ENCODE measurements around the gene SRBD1.

SRBD1 gene, protein sequence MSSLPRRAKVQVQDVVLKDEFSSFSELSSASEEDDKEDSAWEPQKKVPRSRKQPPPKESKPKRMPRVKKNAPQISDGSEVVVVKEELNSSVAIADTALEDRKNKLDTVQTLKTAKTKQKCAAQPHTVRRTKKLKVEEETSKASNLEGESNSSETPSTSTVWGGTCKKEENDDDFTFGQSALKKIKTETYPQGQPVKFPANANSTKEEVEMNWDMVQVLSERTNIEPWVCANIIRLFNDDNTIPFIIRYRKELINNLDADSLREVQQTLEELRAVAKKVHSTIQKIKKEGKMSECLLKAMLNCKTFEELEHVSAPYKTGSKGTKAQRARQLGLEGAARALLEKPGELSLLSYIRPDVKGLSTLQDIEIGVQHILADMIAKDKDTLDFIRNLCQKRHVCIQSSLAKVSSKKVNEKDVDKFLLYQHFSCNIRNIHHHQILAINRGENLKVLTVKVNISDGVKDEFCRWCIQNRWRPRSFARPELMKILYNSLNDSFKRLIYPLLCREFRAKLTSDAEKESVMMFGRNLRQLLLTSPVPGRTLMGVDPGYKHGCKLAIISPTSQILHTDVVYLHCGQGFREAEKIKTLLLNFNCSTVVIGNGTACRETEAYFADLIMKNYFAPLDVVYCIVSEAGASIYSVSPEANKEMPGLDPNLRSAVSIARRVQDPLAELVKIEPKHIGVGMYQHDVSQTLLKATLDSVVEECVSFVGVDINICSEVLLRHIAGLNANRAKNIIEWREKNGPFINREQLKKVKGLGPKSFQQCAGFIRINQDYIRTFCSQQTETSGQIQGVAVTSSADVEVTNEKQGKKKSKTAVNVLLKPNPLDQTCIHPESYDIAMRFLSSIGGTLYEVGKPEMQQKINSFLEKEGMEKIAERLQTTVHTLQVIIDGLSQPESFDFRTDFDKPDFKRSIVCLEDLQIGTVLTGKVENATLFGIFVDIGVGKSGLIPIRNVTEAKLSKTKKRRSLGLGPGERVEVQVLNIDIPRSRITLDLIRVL

DNA sequence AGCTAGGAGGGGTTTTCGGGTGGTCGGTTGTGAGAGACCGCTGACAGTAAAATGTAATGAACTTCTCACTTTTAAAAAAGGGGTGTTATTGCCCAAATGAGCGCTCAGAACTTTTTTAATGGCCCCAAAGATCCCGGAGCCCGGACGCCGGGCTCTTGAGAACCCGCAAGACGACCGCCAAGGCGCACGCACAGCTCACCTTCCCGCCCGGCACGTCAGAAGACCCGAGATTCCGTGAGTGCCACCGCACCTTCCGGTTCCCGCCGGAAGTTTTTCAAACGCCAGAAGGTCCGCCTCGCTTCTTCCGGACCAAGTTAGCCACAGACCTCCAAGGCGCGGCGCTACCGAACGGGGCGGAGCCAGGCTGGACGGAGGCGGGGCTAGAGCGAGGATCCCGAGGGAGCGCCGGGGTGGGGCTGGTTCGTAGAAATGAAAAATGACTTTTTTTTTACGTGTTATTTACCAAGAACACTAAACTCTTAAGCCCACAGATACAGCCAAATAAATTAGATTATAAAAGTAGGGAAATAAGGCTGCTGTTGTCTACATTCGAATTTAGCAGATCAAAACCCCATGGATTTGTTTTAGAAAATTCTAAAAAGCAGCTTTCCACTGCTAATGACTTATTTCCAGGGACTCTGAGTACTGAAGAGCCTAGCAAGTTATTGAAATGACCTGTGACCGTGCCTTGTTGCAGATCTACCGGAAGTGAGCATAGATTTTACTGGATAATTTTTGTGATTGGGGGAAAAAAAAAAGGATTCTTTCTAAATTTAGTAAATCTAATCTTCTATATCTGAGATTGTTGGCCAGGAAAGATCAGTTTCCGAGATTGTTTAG lies at the start of gene SRBD1:
Gene SRBD1, minus strand, starts transcription at position 248 of the 840 bp plus-strand sequence. CDS start 5,826 bp downstream, outside the sequence.
- no peaks in the 10 kb centered on the region for H3K27me3 ChIP-seq (ENCODE audit: low read depth, low read length)
- H3K4me3 ChIP-seq (ENCODE audit: low read depth in 1 of 2, low read length in 2 of 2) = peak within 1 kb of the TSS; percentile 84 to 87
- peaks cover 0 to 3% of the 10 kb centered on the region in 2 donors for H3K36me3 ChIP-seq (ENCODE audit: control insufficient read depth in 1 of 2, insufficient read depth in 2 of 2, low read length in 2 of 2)
- H3K27ac ChIP-seq (ENCODE audit: low read length) = peak within 1 kb of the TSS; percentile 90
- H3K4me1 ChIP-seq (ENCODE audit: control insufficient read depth in 1 of 2, insufficient read depth in 2 of 2, low read length in 2 of 2) = peaks cover 6 to 15% of the 10 kb centered on the region in 2 donors
- H3K9me3 ChIP-seq (ENCODE audit: control insufficient read depth in 1 of 2, low read length in 2 of 2) = no peaks in the 10 kb centered on the region

DNA sequence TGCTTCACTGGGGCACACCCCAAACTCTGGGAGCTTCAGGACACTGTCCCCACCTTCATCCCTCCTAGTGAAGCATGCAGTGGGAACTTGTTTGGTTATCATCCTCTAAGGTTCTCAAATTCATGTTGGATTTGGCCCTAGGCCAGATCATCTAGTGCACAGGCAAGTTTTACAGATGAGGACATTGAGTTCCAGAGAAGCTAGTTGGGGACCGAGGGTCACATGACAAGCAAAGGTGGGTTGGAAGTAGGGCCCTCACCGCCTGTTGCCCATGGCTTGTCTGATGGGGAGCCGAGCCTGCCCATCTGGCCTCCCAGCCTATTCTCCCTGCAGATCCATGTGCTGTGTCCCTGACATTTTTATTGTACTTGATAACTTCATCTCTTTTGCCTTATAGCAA lies 43.2 kb upstream of the SRBD1 start:
- H3K4me1 ChIP-seq (ENCODE audit: control insufficient read depth in 1 of 2, insufficient read depth in 2 of 2, low read length in 2 of 2) = peaks cover 0 to 22% of the 10 kb centered on the region in 2 donors
- no peaks in the 10 kb centered on the region for H3K9me3 ChIP-seq (ENCODE audit: control insufficient read depth in 1 of 2, low read length in 2 of 2)
- H3K4me3 ChIP-seq (ENCODE audit: low read depth in 1 of 2, low read length in 2 of 2) = no peak overlapping the region
- no peak overlapping the region for H3K27ac ChIP-seq (ENCODE audit: low read length)
- no peaks in the 10 kb centered on the region for H3K27me3 ChIP-seq (ENCODE audit: low read depth, low read length)
- no peaks in the 10 kb centered on the region for H3K36me3 ChIP-seq (ENCODE audit: control insufficient read depth in 1 of 2, insufficient read depth in 2 of 2, low read length in 2 of 2)

DNA sequence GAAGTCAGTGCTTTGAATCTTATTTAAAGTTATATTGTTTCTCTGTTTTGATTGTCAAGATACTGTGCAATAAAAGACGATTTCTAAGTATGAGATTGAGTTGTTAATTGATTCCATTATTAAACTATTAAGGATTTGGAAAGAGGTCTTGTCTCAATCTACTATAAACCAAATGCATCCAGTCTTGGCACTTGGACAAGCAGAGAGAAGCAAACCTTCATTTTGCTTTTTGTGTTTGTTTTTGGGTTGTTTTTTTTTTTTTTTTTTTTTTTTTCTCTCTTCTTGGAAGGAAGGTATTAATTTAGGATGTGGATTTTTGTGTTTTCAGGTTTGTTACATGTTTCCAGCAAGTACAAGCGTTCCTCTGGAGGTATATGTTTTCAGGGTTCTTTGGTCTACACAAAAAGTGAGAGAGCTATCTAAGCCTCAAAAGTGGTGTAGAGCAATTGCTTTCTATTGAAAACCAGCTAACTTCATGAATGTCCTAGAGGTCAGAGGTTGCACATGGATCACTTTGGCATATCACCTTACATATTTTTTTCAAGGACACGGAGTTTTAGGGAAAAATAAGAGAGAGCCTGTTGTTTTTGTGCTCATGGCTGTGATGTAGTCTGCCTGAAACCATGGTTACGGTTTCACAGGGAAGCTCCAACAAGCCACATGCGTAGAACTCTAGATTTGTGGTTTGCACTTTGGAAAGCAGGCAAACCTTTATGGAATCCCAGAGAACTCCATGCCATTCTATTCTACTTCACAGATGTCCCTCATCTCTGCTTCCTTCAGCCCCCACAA lies 42.3 kb upstream of the SRBD1 start:
- Histone ChIP-seq H3K4me1 (ENCODE audit: control insufficient read depth in 1 of 2, insufficient read depth in 2 of 2, low read length in 2 of 2) (peaks cover 0 to 23% of the 10 kb centered on the region in 2 donors), H3K4me3 (ENCODE audit: low read depth in 1 of 2, low read length in 2 of 2) (peak overlapping the region; percentile 82 to 83), H3K27me3 (ENCODE audit: low read depth, low read length) (no peaks in the 10 kb centered on the region), H3K36me3 (ENCODE audit: control insufficient read depth in 1 of 2, insufficient read depth in 2 of 2, low read length in 2 of 2) (no peaks in the 10 kb centered on the region), H3K27ac (ENCODE audit: low read length) (no peak overlapping the region), H3K9me3 (ENCODE audit: control insufficient read depth in 1 of 2, low read length in 2 of 2) (no peaks in the 10 kb centered on the region)

DNA sequence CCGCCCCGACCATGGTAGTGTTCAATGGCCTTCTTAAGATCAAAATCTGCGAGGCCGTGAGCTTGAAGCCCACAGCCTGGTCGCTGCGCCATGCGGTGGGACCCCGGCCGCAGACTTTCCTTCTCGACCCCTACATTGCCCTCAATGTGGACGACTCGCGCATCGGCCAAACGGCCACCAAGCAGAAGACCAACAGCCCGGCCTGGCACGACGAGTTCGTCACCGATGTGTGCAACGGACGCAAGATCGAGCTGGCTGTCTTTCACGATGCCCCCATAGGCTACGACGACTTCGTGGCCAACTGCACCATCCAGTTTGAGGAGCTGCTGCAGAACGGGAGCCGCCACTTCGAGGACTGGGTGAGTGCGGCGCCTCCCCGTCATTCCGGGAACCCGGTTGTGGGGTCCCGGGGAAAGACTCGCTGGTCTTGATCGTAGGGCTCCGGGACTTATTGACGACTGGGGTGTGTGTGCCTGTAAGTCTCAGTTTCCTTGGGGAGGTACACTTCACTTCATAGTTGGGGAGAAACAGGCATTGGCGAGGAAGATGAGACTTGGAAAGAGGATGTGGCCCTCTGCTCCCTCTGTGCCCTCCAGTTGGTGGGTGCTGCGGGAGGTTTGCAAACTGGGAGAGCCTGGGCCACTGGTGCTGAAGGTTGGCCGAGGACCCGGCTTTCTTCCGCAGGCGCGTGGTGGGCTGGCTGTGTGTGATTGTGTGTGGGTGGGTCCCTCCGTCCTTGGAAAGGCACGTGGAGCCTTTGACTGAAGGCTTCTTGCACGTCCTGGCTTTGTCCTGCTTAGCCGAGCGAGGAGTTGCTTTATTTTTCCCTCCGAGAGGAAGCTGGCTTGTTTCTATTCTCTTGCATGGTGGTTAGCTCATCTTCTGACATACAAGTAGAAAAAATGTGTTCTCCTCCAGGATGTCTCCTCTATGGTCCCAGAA lies 41.3 kb upstream of the SRBD1 start:
- no peaks in the 10 kb centered on the region for H3K9me3 ChIP-seq (ENCODE audit: control insufficient read depth in 1 of 2, low read length in 2 of 2)
- H3K27ac ChIP-seq (ENCODE audit: low read length) = no peak overlapping the region
- H3K4me3 ChIP-seq (ENCODE audit: low read depth in 1 of 2, low read length in 2 of 2) = peak overlapping the region; percentile 82 to 83
- no peaks in the 10 kb centered on the region for H3K27me3 ChIP-seq (ENCODE audit: low read depth, low read length)
- H3K4me1 ChIP-seq (ENCODE audit: control insufficient read depth in 1 of 2, insufficient read depth in 2 of 2, low read length in 2 of 2) = peaks cover 0 to 33% of the 10 kb centered on the region in 2 donors
- no peaks in the 10 kb centered on the region for H3K36me3 ChIP-seq (ENCODE audit: control insufficient read depth in 1 of 2, insufficient read depth in 2 of 2, low read length in 2 of 2)

DNA sequence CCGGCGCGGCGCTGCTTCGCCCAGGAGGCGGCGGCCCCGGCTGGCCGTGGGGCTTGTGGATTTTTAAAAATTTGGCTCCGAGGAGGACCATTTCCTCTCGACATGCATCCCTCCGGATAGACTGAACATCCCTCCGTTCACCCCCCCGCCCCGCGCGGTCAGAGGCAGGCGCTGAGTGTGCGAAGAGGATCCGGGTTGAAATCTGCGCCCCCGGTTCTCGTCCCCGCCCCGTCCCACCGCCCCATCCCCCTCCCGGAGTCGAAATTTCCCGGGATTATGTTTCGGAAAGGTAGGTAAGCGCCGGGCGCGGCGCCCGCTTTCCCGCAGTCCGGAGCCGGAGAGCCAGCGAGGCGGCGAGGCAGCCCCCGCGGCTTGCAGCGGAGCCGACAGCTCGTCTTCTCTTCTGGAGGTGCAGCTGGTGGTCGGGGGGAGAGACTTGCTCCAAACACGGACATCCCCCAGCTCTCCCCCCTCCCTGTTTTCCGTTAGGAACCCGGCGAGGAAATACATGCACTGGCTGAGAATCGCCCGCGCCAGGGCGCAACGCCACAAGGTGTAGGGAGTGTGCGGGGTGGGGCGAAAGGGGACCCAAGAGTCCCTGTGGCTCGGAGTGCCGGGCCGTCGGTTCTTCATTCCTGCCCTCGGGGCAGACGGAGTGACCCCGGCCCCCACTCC lies 40.5 kb upstream of the SRBD1 start, which contains the start of gene PRKCE:
Gene PRKCE, plus strand, starts transcription at position 261 of the 675 bp plus-strand sequence.
- Histone ChIP-seq H3K4me3 (ENCODE audit: low read depth in 1 of 2, low read length in 2 of 2) (peak within 1 kb of the TSS; percentile 83 to 90), H3K4me1 (ENCODE audit: control insufficient read depth in 1 of 2, insufficient read depth in 2 of 2, low read length in 2 of 2) (peaks cover 0 to 33% of the 10 kb centered on the region in 2 donors), H3K27ac (ENCODE audit: low read length) (peak within 1 kb of the TSS; percentile 96), H3K27me3 (ENCODE audit: low read depth, low read length) (no peaks in the 10 kb centered on the region), H3K9me3 (ENCODE audit: control insufficient read depth in 1 of 2, low read length in 2 of 2) (no peaks in the 10 kb centered on the region), H3K36me3 (ENCODE audit: control insufficient read depth in 1 of 2, insufficient read depth in 2 of 2, low read length in 2 of 2) (no peaks in the 10 kb centered on the region)

DNA sequence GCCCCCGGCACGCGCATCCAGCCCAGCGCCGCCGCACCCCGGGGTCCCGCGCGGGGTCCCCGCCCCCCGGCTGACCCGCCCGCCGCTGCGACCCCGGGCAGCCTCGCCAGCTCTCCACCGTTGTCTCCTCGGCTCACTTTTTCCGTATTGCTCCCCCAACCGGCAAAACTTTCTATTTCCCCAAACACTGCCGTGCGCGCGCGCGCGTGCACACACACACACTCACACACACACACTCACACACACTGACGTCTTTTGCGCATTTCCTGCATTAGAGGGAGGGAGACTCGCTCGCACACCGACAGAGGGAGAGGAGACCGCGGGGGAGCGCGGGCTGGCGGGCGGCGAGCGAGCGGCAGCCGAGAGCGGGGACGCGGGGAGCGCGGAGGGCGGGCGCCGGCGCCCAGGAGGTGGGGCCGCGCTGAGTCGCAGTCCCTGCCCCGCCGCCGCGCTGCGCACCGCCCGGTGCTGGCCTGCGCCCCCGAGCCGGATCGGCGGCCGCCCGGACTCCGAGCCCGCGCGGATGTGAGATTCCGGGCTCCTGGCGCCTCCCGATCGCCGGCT lies 39.9 kb upstream of the SRBD1 start:
- H3K27ac ChIP-seq (ENCODE audit: low read length) = peak overlapping the region; percentile 96
- peaks cover 0 to 33% of the 10 kb centered on the region in 2 donors for H3K4me1 ChIP-seq (ENCODE audit: control insufficient read depth in 1 of 2, insufficient read depth in 2 of 2, low read length in 2 of 2)
- H3K27me3 ChIP-seq (ENCODE audit: low read depth, low read length) = no peaks in the 10 kb centered on the region
- H3K4me3 ChIP-seq (ENCODE audit: low read depth in 1 of 2, low read length in 2 of 2) = peak overlapping the region; percentile 83 to 90
- H3K36me3 ChIP-seq (ENCODE audit: control insufficient read depth in 1 of 2, insufficient read depth in 2 of 2, low read length in 2 of 2) = no peaks in the 10 kb centered on the region
- no peaks in the 10 kb centered on the region for H3K9me3 ChIP-seq (ENCODE audit: control insufficient read depth in 1 of 2, low read length in 2 of 2)

DNA sequence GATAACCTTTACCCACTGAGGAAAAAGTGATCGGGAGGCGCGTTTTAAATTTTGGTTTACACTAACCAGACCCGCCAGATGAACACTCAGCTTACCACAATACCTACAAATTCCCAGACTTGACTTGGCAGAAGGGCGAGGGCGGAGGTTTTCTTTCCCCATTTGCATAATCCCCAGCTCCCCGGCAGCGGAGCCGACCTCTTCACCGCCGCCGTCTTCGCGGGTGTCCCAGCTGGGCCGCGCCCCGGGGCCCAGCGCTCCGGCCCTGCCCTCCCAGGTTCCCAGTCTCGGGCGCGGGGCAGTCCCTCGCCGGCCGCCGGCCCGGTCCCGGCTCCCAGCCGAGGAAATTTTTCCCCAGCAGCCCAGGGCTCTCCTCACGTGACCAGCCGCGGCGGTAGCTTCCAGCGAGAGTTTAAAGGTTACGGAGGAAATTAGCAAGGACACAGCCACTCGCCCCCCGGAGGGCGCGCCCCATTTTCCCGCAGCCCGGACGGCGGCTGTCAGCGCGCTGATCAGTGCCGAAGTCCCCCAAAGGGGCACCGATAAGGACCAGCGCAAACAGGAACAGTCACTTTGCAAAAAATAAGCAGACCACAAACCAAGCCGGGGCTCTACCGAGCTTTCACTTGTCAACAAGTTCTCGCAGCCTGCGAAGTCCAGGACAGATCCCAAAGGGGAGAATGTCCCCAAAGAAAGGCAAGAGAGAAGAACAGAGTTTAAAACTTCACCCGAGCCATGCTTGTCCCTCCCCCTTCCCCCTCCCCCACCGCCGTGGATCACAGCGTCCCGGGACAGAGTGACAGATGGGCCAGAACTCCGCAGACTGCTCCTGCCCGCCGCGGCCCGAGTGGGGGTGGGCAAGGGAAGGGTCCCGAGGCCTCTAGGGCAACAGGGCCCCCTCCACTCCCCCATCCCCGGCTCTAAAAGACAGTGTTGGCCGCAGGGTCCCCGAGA lies 39.1 kb upstream of the SRBD1 start:
- Histone ChIP-seq H3K9me3 (ENCODE audit: control insufficient read depth in 1 of 2, low read length in 2 of 2) (no peaks in the 10 kb centered on the region), H3K4me3 (ENCODE audit: low read depth in 1 of 2, low read length in 2 of 2) (peak overlapping the region; percentile 83 to 90), H3K36me3 (ENCODE audit: control insufficient read depth in 1 of 2, insufficient read depth in 2 of 2, low read length in 2 of 2) (no peaks in the 10 kb centered on the region), H3K27me3 (ENCODE audit: low read depth, low read length) (no peaks in the 10 kb centered on the region), H3K27ac (ENCODE audit: low read length) (peak overlapping the region; percentile 96), H3K4me1 (ENCODE audit: control insufficient read depth in 1 of 2, insufficient read depth in 2 of 2, low read length in 2 of 2) (peaks cover 0 to 33% of the 10 kb centered on the region in 2 donors)

DNA sequence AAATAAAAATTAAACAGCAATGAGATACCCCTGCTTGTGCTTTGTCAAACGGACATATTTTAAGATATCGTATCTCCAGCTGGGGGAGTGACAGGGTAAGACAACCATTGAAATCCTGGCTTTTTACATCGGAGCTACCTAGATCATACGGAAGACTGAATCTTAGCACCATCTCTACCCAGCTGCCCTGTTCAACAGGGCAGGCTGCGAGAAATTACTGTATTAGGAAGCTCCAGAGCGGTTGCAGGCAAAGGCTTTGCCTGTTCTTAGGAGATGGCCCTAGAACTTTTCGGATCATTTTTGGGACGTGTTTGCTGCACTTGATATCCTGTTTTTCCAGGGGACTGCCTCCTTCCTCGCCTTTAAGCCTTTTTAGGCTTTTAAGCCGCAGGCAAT lies 38.4 kb upstream of the SRBD1 start:
- peaks cover 0 to 28% of the 10 kb centered on the region in 2 donors for H3K4me1 ChIP-seq (ENCODE audit: control insufficient read depth in 1 of 2, insufficient read depth in 2 of 2, low read length in 2 of 2)
- H3K4me3 ChIP-seq (ENCODE audit: low read depth in 1 of 2, low read length in 2 of 2) = peak overlapping the region; percentile 83 to 90
- H3K9me3 ChIP-seq (ENCODE audit: control insufficient read depth in 1 of 2, low read length in 2 of 2) = no peaks in the 10 kb centered on the region

More for the DNA sequence above, 38.4 kb upstream of the SRBD1 start:
- Histone ChIP-seq H3K36me3 (ENCODE audit: control insufficient read depth in 1 of 2, insufficient read depth in 2 of 2, low read length in 2 of 2) (no peaks in the 10 kb centered on the region), H3K27me3 (ENCODE audit: low read depth, low read length) (no peaks in the 10 kb centered on the region), H3K27ac (ENCODE audit: low read length) (peak overlapping the region; percentile 96)
